Measurements from ENCODE around the gene LMAN1L.

The LMAN1L gene

DNA sequence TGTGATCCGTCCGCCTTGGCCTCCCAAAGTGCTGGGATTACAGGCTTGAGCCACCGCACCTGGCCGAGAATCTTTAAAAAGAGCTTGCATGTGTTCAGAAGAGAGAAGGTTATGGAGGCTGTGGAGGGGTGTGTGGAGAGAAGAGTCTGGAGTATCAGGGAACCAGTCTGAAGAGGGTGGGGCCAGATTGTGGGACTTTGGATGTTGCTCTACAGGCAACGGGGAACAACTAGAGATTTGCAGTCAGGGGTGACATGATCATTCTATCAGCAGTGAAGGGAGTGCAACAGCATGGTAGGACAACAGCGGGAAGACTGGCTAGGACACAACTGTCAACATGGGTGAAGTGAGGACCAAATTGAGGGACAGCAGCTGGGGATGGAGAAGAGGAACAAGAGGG, 51.7 kb downstream of the LMAN1L start:
- DNase-seq = no peak

DNA sequence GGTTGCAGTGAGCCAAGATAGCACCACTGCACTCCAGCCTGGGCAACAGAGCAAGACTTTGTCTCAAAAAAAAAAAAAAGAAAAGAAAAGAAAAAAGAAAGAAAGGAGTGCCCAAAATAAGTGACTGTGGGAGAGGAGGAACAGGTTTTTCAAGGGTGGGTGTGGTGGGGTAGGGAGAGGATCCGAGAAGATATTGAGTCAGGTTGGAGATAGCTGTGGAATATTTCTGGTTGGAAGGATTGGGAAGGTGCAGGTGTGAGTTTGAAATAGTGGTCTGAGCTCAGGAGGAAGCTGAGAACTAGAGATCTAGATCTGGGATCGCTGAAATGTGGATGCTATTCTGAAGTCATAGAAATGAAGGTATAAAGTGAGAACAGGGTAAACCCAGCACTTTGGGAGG, 52.7 kb downstream of the LMAN1L start:
- DNase-seq = no peak

DNA sequence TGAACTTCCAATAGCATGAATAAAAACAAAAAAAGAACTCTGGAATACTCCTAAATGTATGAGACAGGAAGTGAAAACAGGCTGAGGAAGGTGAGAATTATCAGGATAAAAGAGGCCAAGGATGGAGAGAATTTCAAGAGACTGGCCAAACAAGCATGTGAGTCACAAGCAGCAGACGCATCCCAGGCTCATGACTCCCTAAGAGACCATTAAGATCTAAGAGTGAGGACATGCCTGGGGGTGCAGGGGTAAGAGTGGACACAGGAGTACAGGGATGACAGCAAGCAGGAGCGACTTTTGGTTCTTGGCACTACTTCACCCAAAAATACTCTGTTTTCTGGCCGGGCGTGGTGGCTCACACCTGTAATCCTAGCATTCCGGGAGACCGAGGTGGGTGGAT, 53.5 kb downstream of the LMAN1L start:
- no peak for DNase-seq

DNA sequence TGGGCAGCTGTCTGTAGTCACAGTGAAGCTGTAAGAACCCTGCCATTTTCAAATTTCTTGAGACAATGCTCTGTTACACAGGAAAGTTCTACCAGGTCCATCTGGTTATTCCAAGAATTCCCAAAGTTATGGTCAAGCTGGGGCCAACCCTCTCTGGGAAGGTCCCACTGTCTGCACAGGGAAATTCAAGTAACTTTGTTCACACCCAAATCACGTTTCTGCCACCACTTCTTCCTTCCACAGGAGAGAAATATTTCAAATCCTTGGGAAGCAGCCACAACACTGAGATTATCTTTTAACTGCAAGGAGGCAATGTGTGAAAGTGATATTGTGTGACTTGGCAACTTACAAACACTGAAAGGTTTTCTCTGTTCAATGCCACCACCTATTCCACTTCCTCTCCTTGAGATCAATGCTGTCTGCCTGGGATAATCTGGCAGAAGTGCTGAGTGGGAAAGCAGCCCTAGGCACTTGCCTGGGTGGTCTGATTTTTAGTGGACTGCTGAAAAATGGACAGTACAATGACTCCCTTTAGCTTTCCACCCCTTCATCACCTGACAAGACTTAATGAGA, 54.9 kb downstream of the LMAN1L start:
- no peak for DNase-seq

DNA sequence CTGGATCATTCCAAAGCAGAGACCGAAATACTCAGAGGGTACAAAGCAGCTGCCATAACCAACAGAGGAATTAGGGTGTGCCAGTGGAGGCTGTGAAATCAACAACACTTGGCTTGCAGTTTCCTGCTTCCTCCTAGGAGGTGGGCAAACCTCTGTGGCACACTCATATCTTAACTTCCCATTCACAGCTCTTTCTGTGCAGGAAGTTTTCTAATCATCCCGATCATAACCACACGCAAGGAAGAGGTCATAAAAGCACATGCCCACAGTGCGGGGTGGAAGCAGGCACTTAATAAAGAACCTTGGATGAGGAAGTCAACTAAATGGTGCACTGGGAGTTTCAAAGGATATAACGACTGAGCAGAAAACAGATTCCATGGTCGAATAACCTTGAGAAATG, 55.4 kb downstream of the LMAN1L start:
- no peak for DNase-seq

DNA sequence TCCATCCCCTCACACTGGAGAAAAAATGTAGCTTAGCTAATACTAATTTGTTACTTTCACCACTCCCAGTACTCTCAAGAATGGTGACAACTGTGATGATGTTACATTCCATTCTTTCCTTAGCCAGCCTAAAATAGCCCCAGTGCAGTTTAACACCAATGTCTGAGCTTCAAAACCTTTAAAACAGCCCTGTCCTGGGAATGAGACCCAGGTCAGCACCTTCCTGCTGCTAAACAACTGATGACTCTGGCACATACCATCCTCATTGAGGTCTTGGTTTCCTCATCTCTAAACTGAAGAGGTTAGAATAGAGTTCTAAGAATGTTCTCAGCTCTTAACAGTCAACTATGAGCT, 56.7 kb downstream of the LMAN1L start:
- DNase-seq = no peak

DNA sequence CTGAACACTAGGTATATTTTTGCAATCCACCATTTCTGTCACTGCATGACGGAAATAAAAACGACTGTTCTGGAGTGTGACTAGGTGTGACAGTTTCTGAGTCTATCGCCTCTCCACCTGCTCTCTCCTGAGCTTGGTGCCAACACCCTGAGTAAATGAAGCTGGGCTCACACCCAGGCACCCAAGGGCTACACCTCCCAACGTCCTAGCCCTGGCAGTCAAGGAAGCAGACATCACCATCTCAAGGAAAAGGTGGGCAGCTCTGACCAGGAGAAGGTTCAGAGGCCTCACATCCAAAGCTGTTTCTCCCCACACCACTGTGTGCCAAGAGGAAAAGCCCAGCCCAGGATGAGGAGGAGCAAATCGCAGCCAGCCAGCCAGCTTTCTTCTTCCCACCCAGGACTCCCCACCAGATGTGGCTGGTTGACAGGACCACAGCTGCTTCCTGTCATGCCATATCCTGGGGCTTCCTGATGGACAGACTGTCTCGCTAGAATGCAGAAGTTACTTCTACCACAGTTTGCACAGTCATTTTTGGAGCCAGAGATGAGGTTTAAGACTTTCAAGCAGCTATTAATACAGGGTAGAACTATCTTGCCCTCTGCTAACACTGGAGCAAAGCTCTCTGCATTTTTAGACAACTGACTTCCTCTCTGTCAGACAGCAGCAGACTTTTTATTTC, 57.2 kb downstream of the LMAN1L start:
- no peak for DNase-seq

DNA sequence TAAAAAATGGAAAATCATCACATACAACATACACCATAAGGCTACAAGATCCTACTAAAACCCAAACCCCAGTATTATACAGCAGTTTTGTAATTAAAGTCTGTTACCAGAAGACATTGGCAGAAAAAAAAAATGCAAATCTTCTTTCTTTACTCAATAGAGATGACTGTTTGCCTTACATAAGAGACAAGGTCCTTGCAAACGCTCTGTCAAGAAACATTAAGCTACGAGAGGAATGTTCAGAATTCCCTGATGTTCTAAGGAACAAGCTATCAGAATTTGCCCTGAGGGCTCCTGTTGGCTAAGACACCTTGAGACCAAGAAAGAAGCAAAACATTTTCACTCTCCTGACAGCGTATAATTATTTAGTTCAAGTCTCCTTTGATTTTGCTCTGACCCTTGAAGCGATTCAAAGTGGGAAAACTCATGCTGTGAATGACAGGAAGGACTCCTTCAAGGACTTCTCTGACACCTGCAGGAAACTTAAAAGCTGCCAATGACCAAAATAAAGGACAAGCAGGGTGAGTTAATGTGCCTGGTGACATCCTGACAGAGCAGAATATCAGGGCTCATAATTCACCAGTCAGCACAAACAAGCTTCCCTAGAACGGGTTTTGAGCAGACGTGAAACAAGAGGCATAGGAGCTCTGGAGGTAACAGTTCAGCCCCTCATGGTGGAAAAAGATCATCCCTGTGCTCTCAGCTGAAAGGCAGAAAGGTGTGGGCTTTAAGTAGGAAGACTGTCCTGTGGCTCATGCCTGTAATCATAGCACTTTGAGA, 58.0 kb downstream of the LMAN1L start:
- no peak for DNase-seq

DNA sequence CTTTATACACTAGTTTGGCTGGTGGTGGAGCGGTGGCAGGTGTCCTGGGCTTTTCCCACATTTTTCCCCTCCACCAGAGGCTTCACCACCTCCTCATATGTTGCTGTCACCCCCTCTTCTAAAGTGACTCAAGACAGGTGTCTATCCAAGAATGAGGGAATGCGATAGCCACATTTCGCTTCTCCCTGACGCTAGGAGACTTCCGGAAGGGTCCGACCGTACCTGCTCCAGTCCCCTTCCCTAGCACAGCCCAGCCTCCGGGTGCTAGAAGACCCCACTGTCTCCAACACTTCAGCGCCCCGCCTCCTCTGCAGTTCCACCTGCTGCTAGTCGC, 60.0 kb downstream of the LMAN1L start:
- no peak for DNase-seq

DNA sequence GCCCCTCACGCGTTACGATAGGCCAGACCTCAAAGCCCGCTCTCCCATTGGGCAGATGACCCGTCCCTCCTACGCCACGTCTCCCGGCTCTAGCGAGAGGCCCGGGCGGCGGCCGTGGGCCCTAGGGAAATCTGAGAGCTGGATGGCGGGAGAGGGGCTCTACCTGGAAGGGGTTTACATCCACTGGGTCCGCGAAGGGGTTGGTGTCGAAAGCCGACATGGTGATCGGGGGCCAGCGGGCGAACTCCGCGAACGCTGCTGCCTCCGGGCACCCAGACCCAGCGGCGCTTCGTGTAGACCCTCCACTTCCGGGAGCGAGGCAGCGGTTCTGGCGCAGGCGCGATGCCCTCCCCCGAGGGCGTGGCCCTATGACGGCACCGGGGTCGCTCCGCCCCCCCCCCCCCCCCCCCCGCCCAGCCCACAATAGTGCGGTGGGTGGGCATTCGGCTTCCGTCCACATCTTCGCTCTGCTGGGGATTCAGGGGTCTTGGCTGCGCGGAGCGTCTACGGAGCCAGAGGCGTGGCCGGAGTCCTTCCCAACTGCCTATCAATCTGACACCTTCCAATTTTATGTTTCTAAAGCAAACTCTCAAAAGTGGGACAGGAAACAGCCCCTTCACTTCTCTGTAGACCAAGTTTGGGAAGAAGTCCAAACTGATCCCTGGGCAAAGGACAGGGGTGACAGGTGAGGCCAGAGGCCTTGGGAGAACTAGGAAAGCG, 60.6 kb downstream of the LMAN1L start, which contains the start of gene SCAMP2:
SCAMP2 (minus strand) TSS at position 330 of the 720 bp plus-strand sequence; CDS start at position 220, 110 bp downstream.
- DNase-seq = peak; percentile 90

DNA sequence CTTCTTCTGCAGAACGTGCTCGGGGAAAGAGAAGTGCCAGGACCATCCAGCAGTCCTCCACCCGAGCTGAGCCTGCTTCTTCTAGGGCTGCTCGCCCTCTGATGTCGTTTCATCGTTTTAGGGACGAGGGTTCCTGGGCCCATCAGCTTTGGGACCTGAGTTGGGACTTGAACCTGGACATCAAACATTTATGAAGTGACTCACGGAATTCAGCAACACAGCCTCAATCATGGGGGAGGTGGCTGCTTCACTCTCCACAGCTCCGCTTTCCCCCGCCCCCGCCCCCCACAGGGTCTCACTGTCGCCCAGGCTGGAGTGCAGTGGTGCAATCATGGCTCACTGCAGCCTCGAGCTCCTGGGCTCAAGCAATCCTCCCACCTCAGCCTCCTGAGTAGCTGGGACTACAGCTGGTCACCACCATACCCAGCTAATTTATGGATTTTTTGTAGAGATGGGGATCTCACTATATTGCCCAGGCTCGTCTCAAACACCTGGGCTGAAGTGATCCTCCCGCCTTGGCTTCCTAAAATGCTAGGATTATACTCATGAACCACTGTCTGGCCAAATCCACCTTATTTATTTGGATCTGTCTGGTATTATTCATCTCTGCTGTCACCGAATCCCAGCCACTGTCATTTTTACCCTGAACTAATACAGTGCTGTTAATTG, 61.3 kb downstream of the LMAN1L start:
- DNase-seq = no peak
